Small intestine (tissue), 7 donors: ENCODE measurements around the gene P2RX3. TPM values are rescaled to one million over a fixed set of nuclear protein-coding genes. Genes with fewer than 3 reads are reported as not detected.

Experiments
- DNase-seq, 2 donors: peaks; one replicate each; pipeline versions ENCODE4 v3.0.0 to v3.0.0-alpha.2; 2013
- FAIRE-seq: peaks from 2 replicates; lab custom pipeline; 2012; peaks lifted over from hg19 to GRCh38; lab: Jason Lieb, UNC
- H3K27ac ChIP-seq, 3 donors: one replicate each; pipeline ENCODE4 v1.5.1; 2013; ENCODE audit warnings: low read length in 2 of 3, mild to moderate bottlenecking in 2 of 3, control low read depth in 1 of 3, inconsistent platforms in 1 of 3, low read depth in 1 of 3, moderate library complexity in 1 of 3
- H3K27me3 ChIP-seq, 3 donors: one replicate each; pipeline ENCODE4 v1.6.1; 2013; ENCODE audit warnings: low read length in 3 of 3, inconsistent platforms in 1 of 3; ENCODE audit not compliant: control insufficient read depth in 3 of 3, insufficient read depth in 3 of 3
- H3K36me3 ChIP-seq, 3 donors: one replicate each; pipeline ENCODE4 v1.6.1; 2013; ENCODE audit warnings: low read length in 3 of 3, inconsistent platforms in 1 of 3, low read depth in 1 of 3, mild to moderate bottlenecking in 1 of 3, moderate library complexity in 1 of 3; ENCODE audit not compliant: control insufficient read depth in 3 of 3, insufficient read depth in 2 of 3
- H3K4me1 ChIP-seq, 3 donors: one replicate each; pipeline ENCODE4 v1.6.1; 2013; ENCODE audit warnings: low read length in 2 of 3, inconsistent platforms in 1 of 3, low read depth in 1 of 3, mild to moderate bottlenecking in 1 of 3, moderate library complexity in 1 of 3; ENCODE audit not compliant: control insufficient read depth in 3 of 3, insufficient read depth in 2 of 3
- H3K4me3 ChIP-seq, 3 donors: one replicate each; pipeline ENCODE4 v1.5.1; 2013; ENCODE audit warnings: low read length in 3 of 3, control low read depth in 1 of 3, inconsistent platforms in 1 of 3, low read depth in 1 of 3, mild to moderate bottlenecking in 1 of 3, moderate library complexity in 1 of 3
- H3K9me3 ChIP-seq, 2 donors: one replicate each; pipeline ENCODE4 v1.6.1; 2013; ENCODE audit warnings: low read depth in 1 of 2, low read length in 1 of 2; ENCODE audit not compliant: control insufficient read depth in 2 of 2, insufficient read depth in 1 of 2
- WGBS, 3 donors: extraction: QIAGEN DNeasy Blood & Tissue Kit; methylation state at CpG; one replicate each; pipeline ENCODE4 v1.1.7; 2013; 5-methylcytosine and 5-hydroxymethylcytosine counted together
- polyA plus RNA-seq, 4 donors: library from polyadenylated mRNA; stranded (reverse) in 3 of 4; unstranded in 1 of 4; fragments of 200-250 nt in 3 of 4; fragments of 120-200 nt in 1 of 4; gene quantifications; one replicate each; pipeline versions ENCODE4 v1.2.1 to v1.2.3, GENCODE V29; 2013
- donor health status: healthy with polysubstance abuse.
- donor health status: control.
- donor health status: control.
- donor health status: Bipolar disorder and iron deficiency.
- donor health status: healthy.

The P2RX3 gene
- polyA plus RNA-seq, 4 donors, result 0.46 to 0.68 TPM; not detected in 2

DNA sequence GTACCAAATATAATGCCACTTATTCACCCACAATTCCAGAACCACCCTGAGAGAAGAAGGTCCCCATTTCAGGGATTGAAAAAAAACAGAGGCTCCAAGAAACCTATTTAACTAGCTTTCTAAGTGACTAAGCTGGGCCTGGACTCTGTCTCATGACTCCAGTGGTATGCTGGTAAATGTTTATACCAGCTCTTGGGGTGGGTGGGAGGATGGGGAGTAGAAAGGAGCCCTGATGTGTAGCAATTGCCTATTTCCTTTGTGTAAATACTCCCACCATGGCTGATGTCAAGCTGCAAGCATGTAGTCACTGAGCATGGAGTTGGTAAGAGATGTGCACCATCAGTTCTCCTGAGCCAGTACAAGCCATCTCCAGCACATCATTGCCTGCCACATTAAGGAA lies 40.0 kb downstream of the P2RX3 start:
- DNase-seq (no peak), FAIRE-seq (no peak)
- no peak overlapping the region for H3K4me3 ChIP-seq
- no peak overlapping the region for H3K27ac ChIP-seq
- H3K9me3 ChIP-seq, result no peaks in the 10 kb centered on the region
- peaks cover 0 to 6% (median 0%) of the 10 kb centered on the region in 3 donors for H3K27me3 ChIP-seq
- H3K4me1 ChIP-seq, result no peaks in the 10 kb centered on the region
- H3K36me3 ChIP-seq, result no peaks in the 10 kb centered on the region

DNA sequence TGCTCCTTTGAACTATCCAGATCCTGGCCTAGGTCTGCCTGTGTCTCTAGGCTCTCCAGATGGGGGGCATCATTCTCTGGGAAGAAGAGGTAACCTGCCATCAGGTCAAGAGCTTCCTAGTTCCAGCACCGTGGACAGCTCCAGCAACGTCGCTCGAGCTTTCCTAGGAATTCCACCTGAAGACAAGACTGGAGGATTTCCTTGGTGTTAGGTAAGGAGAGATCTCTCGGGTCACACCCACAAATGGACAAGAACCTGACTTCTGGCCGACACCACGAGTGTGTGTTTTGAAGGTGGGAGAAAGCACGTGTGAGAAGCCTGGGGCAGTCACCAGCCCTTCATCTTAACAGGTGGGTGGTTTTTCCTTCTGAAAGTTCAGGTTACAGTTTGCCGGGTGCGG lies 41.6 kb downstream of the P2RX3 start:
- WGBS, 3 donors, result 29 to 30% (median 29%) methylated on average over 10 of the region's 10 CpGs
- FAIRE-seq, result no peak
- DNase-seq, result peak in 1 of 2 donors; percentile 49
- peaks cover 0 to 8% (median 0%) of the 10 kb centered on the region in 3 donors for H3K27me3 ChIP-seq
- H3K9me3 ChIP-seq, result no peaks in the 10 kb centered on the region
- H3K36me3 ChIP-seq, result no peaks in the 10 kb centered on the region
- H3K4me1 ChIP-seq, result no peaks in the 10 kb centered on the region
- no peak overlapping the region for H3K4me3 ChIP-seq
- H3K27ac ChIP-seq, result no peak overlapping the region

DNA sequence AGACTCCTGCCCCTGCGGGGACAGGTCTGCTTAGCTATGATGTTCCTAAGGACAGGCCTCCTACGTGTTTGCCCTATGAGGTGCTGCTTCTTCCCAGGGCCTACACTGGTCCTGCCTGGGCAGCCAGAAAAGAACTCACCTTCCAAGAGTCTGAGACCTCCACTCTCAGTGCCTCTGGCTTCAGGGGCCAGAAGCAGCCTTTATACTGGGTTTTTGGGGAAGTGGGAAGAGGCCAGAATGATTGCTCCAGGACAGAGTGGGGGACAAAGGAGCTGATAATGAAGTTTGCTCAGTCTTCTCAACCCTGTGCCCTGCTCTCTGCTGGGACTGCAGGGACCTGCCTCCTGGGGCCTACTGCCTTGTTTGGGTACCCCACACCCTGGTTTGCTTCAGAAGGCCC lies 42.8 kb downstream of the P2RX3 start, which contains the start of gene PRG3:
Gene PRG3 (minus strand): TSS at position 176 of the 400 bp plus-strand sequence. CDS start 442 bp downstream, outside the sequence.
- DNase-seq, result no peak
- H3K27me3 ChIP-seq, result peaks cover 0 to 9% (median 0%) of the 10 kb centered on the region in 3 donors
- H3K4me3 ChIP-seq, result no peak within 1 kb of the TSS
- no peaks in the 10 kb centered on the region for H3K36me3 ChIP-seq
- 73 to 89% (median 77%) methylated on average over 2 of the region's 2 CpGs for WGBS, 3 donors
- H3K9me3 ChIP-seq, result no peaks in the 10 kb centered on the region
- no peaks in the 10 kb centered on the region for H3K4me1 ChIP-seq
- no peak within 1 kb of the TSS for H3K27ac ChIP-seq
- no peak for FAIRE-seq

DNA sequence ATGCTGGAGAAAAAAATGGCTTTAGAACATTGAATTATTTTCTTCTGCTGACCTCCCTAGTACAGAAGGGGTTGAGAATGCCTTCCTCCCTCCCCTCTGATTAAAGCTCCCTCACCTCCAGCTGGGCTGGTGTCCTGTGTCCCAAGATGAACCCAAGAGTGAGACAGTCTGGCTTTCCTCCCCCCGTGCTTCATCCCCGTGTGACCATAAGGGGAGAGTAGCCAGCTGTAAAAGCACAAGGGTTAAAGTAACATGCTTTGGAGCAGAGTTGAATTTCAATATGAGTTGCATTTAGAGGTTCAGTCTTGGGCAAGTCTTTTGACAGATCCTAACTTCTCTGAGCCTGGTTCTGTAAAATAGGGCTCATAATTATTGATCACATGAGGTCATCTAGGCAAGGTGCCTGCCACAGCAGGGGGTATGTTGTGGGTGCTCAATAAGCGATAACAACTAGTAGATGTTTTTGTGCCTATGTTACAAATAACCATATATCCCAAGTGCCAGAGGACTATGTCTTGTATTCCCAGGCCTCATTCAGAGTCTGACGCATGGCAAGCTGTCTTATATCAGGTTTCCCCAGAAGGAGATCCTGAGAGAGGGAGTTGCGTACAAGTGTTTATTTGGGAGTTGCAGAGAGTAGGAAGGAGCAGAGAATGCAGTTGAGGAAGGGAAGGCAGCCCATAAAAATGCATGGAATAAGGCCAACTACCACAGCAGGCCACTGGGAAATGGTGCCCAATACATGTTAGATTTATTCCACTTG lies 48.2 kb downstream of the P2RX3 start:
- H3K36me3 ChIP-seq, result no peaks in the 10 kb centered on the region
- FAIRE-seq (no peak), DNase-seq (no peak)
- peaks cover 0 to 18% (median 0%) of the 10 kb centered on the region in 3 donors for H3K27me3 ChIP-seq
- H3K27ac ChIP-seq, result no peak overlapping the region
- H3K4me3 ChIP-seq, result no peak overlapping the region
- 70 to 85% (median 84%) methylated on average over 5 of the region's 5 CpGs for WGBS, 3 donors
- H3K4me1 ChIP-seq, result no peaks in the 10 kb centered on the region
- H3K9me3 ChIP-seq, result no peaks in the 10 kb centered on the region

GRCh38 chr11:57387289-57388030 lies 49.3 kb downstream of the P2RX3 start:
- 72 to 80% (median 77%) methylated on average over 16 of the region's 16 CpGs for WGBS, 3 donors
- FAIRE-seq (no peak), DNase-seq (no peak)
- Histone ChIP-seq H3K4me1 (no peaks in the 10 kb centered on the region), H3K36me3 (no peaks in the 10 kb centered on the region), H3K27ac (no peak overlapping the region), H3K9me3 (no peaks in the 10 kb centered on the region), H3K27me3 (peaks cover 0 to 18% (median 0%) of the 10 kb centered on the region in 3 donors), H3K4me3 (no peak overlapping the region)

- DNase-seq (no peak), FAIRE-seq (no peak)
- WGBS, 3 donors, result 67 to 74% (median 70%) methylated on average over 2 of the region's 2 CpGs
- H3K4me3 ChIP-seq, result no peak within 1 kb of the TSS
- no peaks in the 10 kb centered on the region for H3K9me3 ChIP-seq
- H3K27me3 ChIP-seq, result peaks cover 0 to 14% (median 0%) of the 10 kb centered on the region in 3 donors
- no peaks in the 10 kb centered on the region for H3K36me3 ChIP-seq
- H3K4me1 ChIP-seq, result no peaks in the 10 kb centered on the region
- no peak within 1 kb of the TSS for H3K27ac ChIP-seq
These were observed 52.4 kb downstream of the P2RX3 start, which contains the start of gene PRG2 for GRCh38 chr11:57390535-57390934. TSS of gene PRG2 (minus strand) at chr11:57390650. CDS start at chr11:57389944, 706 bp downstream.

GRCh38 chr11:57391111-57391510 lies 53.0 kb downstream of the P2RX3 start:
- DNase-seq (no peak), FAIRE-seq (no peak)
- no peak overlapping the region for H3K4me3 ChIP-seq
- H3K4me1 ChIP-seq, result no peaks in the 10 kb centered on the region
- peaks cover 0 to 14% (median 0%) of the 10 kb centered on the region in 3 donors for H3K27me3 ChIP-seq
- no peaks in the 10 kb centered on the region for H3K36me3 ChIP-seq
- H3K9me3 ChIP-seq, result no peaks in the 10 kb centered on the region
- no peak overlapping the region for H3K27ac ChIP-seq
- WGBS, 3 donors, result 84 to 92% (median 91%) methylated on average over 3 of the region's 3 CpGs

DNA sequence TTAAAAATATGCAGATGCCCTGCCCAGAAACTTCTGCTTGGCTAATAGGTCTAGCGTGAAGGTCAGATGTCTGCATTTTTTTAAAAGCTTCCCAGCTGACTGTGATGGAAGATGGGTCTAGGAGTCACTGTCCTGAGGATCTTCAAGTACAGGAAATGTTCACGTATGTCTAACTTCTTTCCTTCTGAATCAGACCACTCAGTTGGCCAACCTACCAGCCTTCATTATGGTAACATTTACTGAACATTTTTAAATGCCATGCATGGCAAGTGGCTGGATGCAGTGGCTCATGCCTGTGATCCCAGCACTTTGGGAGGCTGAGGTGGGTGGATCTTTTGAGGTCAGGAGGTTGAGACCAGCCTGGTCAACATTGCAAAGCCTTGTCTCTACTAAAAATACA lies 53.4 kb downstream of the P2RX3 start:
- 57 to 80% (median 69%) methylated on average over 2 of the region's 2 CpGs for WGBS, 3 donors

More for the DNA sequence above, 53.4 kb downstream of the P2RX3 start:
- H3K9me3 ChIP-seq, result no peaks in the 10 kb centered on the region
- FAIRE-seq (no peak), DNase-seq (no peak)
- H3K36me3 ChIP-seq, result no peaks in the 10 kb centered on the region
- no peak overlapping the region for H3K27ac ChIP-seq
- peaks cover 0 to 14% (median 0%) of the 10 kb centered on the region in 3 donors for H3K27me3 ChIP-seq
- no peak overlapping the region for H3K4me3 ChIP-seq
- H3K4me1 ChIP-seq, result no peaks in the 10 kb centered on the region
